CD4-positive, alpha-beta T cell (primary cell): ENCODE measurements around the gene TMEM47. TPM values are rescaled to one million over a fixed set of nuclear protein-coding genes. Genes with fewer than 3 reads are reported as not detected.

Experiments used
- ATAC-seq: fragments of 200-7000 bp; cut with Tn5 transposase; one replicate; pipeline ENCODE4 v1.10.0; 2022; ENCODE audit warnings: mild to moderate bottlenecking; ENCODE audit not compliant: poor library complexity
- CTCF ChIA-PET: fragments of 350-600 bp; sonication (Branson Sonifier 250); formaldehyde crosslinking; loops from one replicate; lab custom pipeline; 2021; ENCODE audit warnings: antibody characterized with exemption, inconsistent platforms; lab: Charles Lee
- POLR2A ChIA-PET: fragments of 350-600 bp; sonication (Branson Sonifier 250); formaldehyde crosslinking; loops from one replicate; lab custom pipeline; 2021; ENCODE audit warnings: antibody characterized with exemption, inconsistent platforms; lab: Charles Lee
- DNase-seq, 14 experiments: peaks; one replicate each; pipeline ENCODE4 v3.0.0-alpha.2; 2013 to 2020; ENCODE audit warnings: mixed read lengths in 2 of 14
- H3K27ac ChIP-seq, 2 donors: one replicate each; pipeline versions ENCODE4 v1.5.1 to v1.7.0; 2013; ENCODE audit warnings: low read length in 2 of 2, low read depth in 1 of 2, mild to moderate bottlenecking in 1 of 2
- H3K27me3 ChIP-seq, 2 experiments: 1 replicate in 1 of 2; 2 replicates in 1 of 2; pipeline versions ENCODE4 v1.6.1 to v1.7.0; 2013; ENCODE audit warnings: low read length in 2 of 2, control low read depth in 1 of 2, mild to moderate bottlenecking in 1 of 2, moderate library complexity in 1 of 2; ENCODE audit not compliant: insufficient read depth in 2 of 2, control insufficient read depth in 1 of 2
- H3K36me3 ChIP-seq: one replicate; pipeline ENCODE4 v1.6.1; 2013; ENCODE audit warnings: low read length, control low read depth; ENCODE audit not compliant: insufficient read depth
- H3K4me1 ChIP-seq: one replicate; pipeline ENCODE4 v1.6.1; 2013; ENCODE audit warnings: low read length, control low read depth; ENCODE audit not compliant: insufficient read depth
- H3K4me3 ChIP-seq: one replicate; pipeline ENCODE4 v1.5.1; 2013; ENCODE audit warnings: mild to moderate bottlenecking, low read length, moderate library complexity
- H3K9me3 ChIP-seq, 2 experiments: 1 replicate in 1 of 2; 2 replicates in 1 of 2; pipeline versions ENCODE4 v1.6.1 to v1.7.0; 2013; ENCODE audit warnings: low read length in 2 of 2, mild to moderate bottlenecking in 2 of 2, control low read depth in 1 of 2, moderate library complexity in 1 of 2; ENCODE audit not compliant: control insufficient read depth in 1 of 2, insufficient read depth in 1 of 2
- H3K27ac Mint-ChIP-seq: one replicate; pipeline ENCODE4 v1.8.0; 2020; ENCODE audit warnings: mixed read lengths
- H3K27me3 Mint-ChIP-seq: one replicate; pipeline ENCODE4 v1.8.0; 2021; ENCODE audit warnings: mixed read lengths
- H3K36me3 Mint-ChIP-seq: one replicate; pipeline ENCODE4 v1.8.0; 2021; ENCODE audit warnings: low read depth, mixed read lengths
- H3K4me1 Mint-ChIP-seq: one replicate; pipeline ENCODE4 v1.8.0; 2021; ENCODE audit warnings: low read depth, mixed read lengths
- H3K4me3 Mint-ChIP-seq: one replicate; pipeline ENCODE4 v1.8.0; 2020; ENCODE audit warnings: mild to moderate bottlenecking, mixed read lengths
- H3K9me3 Mint-ChIP-seq: one replicate; pipeline ENCODE4 v1.8.0; 2020; ENCODE audit warnings: mixed read lengths
- intact Hi-C, 2 experiments: fragments of 100-400 bp; cut with DNase I in 1 of 2; cut with micrococcal nuclease in 1 of 2; formaldehyde crosslinking; loops; one replicate each; pipeline versions ENCODE4 v1.15.1 to v1.9.0; 2023 to 2025; cut with DNase I, micrococcal nuclease
- total RNA-seq, 174 experiments: library from RNA in 2 of 174; stranded (reverse) in 2 of 174; gene quantifications; one replicate each; pipeline ENCODE4 v1.2.3 and lab custom pipeline; 2021 to 2026
- TF ChIP-seq, protein P1 (sequence below): fragments of 200-600 bp; IDR thresholded peaks from one replicate; pipeline ENCODE4 v1.8.0; 2022; ENCODE audit warnings: antibody characterized with exemption, mild to moderate bottlenecking

The TMEM47 gene
- total RNA-seq, 2 experiments from 2014 or later, result not detected

DNA sequence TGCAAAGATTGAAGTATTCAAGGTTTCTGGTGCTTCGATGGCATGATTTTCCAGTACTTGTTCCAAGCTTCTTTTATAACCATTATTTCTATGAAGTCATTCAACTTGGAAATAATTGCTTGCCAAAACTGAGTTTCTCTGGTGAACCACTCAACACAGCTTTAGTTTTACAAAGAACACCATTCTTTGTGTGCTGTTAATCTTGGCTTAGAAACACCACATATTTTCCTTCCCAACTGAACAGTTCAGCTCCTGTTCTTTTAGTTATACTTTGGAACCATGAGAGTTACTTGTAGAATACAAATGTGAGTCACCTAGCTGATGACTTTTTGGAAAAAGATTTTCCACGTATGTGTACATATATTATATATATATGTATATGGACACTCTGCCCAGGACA is 32.7 kb downstream of the TMEM47 start:
- ATAC-seq (no peak), DNase-seq (no peak)
- Histone ChIP-seq H3K4me3 (no peak overlapping the region), H3K9me3 (no peaks in the 10 kb centered on the region), H3K27ac (no peak overlapping the region), H3K36me3 (no peaks in the 10 kb centered on the region), H3K27me3 (no peaks in the 10 kb centered on the region), H3K4me1 (no peaks in the 10 kb centered on the region)
- H3K36me3 Mint-ChIP-seq, result no peaks in the 10 kb centered on the region
- H3K4me1 Mint-ChIP-seq, result no peaks in the 10 kb centered on the region
- ChIA-PET CTCF (no interaction called here), POLR2A (no interaction called here)
- TF ChIP-seq, protein P1, sequence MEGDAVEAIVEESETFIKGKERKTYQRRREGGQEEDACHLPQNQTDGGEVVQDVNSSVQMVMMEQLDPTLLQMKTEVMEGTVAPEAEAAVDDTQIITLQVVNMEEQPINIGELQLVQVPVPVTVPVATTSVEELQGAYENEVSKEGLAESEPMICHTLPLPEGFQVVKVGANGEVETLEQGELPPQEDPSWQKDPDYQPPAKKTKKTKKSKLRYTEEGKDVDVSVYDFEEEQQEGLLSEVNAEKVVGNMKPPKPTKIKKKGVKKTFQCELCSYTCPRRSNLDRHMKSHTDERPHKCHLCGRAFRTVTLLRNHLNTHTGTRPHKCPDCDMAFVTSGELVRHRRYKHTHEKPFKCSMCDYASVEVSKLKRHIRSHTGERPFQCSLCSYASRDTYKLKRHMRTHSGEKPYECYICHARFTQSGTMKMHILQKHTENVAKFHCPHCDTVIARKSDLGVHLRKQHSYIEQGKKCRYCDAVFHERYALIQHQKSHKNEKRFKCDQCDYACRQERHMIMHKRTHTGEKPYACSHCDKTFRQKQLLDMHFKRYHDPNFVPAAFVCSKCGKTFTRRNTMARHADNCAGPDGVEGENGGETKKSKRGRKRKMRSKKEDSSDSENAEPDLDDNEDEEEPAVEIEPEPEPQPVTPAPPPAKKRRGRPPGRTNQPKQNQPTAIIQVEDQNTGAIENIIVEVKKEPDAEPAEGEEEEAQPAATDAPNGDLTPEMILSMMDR, result no peak
- no peaks in the 10 kb centered on the region for H3K27me3 Mint-ChIP-seq
- intact Hi-C loops, result no loop called here
- no peak overlapping the region for H3K27ac Mint-ChIP-seq
- no peaks in the 10 kb centered on the region for H3K9me3 Mint-ChIP-seq
- H3K4me3 Mint-ChIP-seq, result no peak overlapping the region

DNA sequence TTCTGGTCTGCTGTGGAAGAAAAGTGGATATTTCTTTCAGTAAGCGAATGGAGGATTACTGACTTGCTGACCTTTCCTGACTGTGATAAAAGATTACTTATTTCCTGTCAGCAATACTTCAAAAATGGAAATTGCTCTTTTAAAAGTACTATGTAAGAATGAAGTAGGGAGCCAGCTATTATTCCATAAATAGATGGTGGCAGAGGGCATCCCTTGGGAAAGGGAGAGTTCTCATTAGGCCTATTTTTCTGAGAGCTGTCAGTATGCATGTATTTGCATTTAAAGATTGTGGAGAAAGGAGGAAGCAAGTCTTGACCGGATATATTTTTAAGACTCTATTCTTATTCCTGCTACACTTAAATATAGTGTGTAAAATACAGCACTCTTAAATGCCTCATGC is 37.2 kb downstream of the TMEM47 start:
- intact Hi-C loops, result no loop called here
- Mint-ChIP-seq H3K4me1 (no peaks in the 10 kb centered on the region), H3K27ac (no peak overlapping the region), H3K27me3 (no peaks in the 10 kb centered on the region), H3K9me3 (peaks cover under 1% of the 10 kb centered on the region), H3K36me3 (no peaks in the 10 kb centered on the region), H3K4me3 (no peak overlapping the region)
- ChIA-PET CTCF (no interaction called here), POLR2A (no interaction called here)
- Histone ChIP-seq H3K27ac (no peak overlapping the region), H3K4me1 (no peaks in the 10 kb centered on the region), H3K27me3 (no peaks in the 10 kb centered on the region), H3K36me3 (no peaks in the 10 kb centered on the region), H3K9me3 (no peaks in the 10 kb centered on the region), H3K4me3 (no peak overlapping the region)
- DNase-seq (no peak), ATAC-seq (no peak)
- TF ChIP-seq, protein P1, result no peak

DNA sequence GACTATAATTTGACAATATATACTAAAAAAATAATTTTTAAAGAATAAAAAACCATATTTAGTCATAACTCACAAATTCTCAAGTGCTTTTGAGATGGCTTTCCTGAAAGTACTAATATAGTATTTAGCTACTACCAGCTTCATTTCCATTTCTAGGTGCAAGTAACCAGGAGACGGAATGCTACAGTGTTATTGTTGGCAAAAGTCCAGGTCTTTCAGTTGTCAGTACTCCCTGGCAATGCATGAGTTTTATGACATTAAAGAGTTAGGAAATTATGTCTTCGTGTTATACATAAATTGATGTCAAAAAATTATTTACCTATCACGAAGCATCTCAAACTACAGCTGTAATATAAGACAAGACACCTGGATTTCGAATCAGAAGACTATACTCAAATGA is 45.0 kb downstream of the TMEM47 start:
- ChIA-PET POLR2A (no interaction called here), CTCF (no interaction called here)
- DNase-seq (no peak), ATAC-seq (no peak)
- Mint-ChIP-seq H3K4me3 (no peak overlapping the region), H3K36me3 (no peaks in the 10 kb centered on the region), H3K27me3 (no peaks in the 10 kb centered on the region), H3K4me1 (no peaks in the 10 kb centered on the region), H3K9me3 (peaks cover 2% of the 10 kb centered on the region), H3K27ac (no peak overlapping the region)
- no peaks in the 10 kb centered on the region for H3K4me1 ChIP-seq
- no peak overlapping the region for H3K27ac ChIP-seq
- no peaks in the 10 kb centered on the region for H3K36me3 ChIP-seq
- H3K4me3 ChIP-seq, result no peak overlapping the region
- peaks cover 0 to 7% of the 10 kb centered on the region in 2 experiments for H3K9me3 ChIP-seq
- H3K27me3 ChIP-seq, result no peaks in the 10 kb centered on the region
- intact Hi-C loops, result no loop called here
- TF ChIP-seq, protein P1, result no peak
